ENCODE data around the gene EARS2.
"Not testable (repeated sequence)": the region's sequence is repeated elsewhere in the genome, so short reads cannot be mapped to it uniquely, and the experiment has no call there.

EARS2 gene

DNA sequence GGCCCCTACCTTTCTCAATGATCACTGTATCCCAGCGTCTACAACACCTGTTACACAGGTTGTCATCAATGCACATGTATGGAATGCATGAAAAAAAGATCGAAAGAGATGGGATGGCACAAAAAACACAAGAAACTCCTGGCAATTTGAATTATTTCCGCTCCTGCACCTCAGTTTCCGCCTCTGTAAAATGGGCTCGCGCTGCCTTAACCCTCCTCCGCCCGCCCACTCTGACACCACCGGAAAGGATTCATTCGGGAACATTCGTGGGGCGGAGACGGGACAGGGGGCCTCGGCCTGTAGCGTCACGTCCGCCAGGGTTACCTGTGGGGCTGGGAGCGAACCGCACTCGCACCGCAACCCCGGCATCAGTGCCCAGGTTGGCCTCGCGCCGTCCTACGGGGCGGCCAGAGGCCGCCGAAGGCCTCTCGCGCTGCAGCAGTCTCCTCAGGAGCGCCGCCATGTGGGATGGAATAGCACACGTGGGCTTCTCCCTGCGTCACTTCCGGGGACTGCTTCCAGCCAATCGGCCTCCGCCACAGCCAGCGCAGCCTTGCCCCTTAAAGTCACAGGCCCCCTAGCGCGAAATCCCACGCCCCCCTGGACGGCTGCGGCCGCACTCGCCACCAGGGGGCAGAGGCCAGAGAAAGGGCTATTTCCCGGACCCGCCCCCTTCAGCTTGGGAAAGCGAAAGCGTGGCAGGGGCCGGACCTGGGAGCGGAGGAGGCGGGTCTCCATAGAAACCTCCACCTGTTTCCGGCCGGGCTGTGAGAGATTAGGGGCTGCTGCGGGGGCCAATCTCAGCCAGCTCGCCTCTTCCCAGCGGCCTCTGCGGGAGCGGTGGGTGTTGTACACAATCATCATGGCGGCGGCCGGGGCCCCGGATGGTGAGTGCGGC lies at the start of gene EARS2, which contains the start of gene UBFD1:
Gene EARS2, minus strand, starts transcription at position 470 of the 898 bp plus-strand sequence. Its CDS starts 7 bp downstream, at position 463.
Gene UBFD1, plus strand, starts transcription at position 847 of the 898 bp plus-strand sequence. Its CDS starts 16 bp downstream, at position 863.
- peak; percentile 87 to 91 for DNase-seq (ENCODE audit: low read depth in 2 of 2, low spot score in 1 of 2)

DNA sequence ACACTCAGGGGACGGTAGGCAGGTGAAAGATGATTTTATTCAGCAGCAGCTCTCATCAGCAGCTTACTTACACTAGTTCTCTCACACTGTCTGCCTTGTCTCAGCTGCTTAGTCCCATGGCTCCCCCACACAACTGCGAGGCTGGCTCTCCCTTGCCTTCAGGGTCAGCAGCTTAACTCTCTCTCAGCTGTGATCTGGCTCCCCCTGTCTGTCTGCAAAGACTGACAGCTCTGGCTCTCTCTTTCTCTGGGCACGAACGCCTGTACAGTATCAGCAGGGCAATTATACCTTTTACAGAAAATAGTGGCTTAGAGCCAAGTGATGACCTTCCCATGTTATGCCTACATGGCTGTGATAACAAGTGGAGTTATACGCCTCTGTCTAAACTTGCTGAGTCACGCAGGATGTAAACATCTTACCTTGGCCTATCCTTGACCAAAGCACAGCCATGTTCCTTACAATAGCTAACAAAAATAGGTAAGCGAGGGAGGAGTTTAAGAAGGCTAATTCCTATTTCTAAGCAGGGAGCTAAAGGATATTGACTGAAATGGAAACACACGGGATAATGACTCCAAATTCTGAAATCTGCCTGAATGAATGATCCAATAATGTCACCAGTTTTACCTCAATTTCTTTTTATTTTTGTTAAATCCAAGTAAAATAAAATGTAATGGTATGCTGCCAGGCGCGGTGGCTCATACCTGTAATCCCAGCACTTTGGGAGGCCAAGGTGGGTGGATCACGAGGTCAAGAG lies 40.0 kb upstream of the EARS2 start:
- DNase-seq (ENCODE audit: low read depth in 2 of 2, low spot score in 1 of 2): no peak

DNA sequence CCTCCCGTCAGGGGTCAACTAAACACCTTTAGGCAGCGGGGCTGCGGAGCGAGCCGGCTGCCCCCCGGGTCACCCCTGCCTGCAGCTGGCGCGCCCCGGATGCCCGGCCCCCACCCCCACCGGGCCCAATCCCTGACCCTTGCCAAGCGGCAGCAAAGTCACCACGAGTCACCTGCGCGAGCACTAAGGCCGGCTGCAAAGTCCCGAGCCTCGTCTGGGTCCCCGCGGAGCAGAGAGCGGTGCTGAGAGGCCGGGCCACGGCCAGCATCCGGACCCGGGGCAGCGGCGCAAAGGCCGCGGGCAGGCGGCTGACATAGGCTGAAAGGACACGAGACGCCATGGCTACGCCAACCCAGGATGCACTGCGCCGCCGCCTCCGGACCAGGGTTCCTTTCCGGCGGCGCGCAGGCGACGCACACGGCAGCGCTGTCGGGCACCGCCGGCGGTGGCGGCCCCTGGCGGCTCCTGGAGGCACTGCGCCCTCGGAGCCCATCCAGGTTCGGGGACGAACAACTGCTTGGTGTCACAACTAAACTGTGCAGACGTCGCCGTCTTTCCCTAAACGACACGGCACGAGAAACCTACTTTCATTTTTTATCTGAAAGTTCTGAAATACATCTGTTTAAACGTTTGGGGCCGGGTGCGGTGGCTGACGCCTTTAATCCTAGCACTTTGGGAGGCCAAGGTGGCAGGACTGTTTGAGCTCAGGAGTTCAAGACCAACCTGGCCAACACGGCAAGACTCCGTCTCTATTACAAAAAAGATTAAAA lies 39.0 kb upstream of the EARS2 start, which contains the start of gene NDUFAB1:
Gene NDUFAB1, minus strand, starts transcription at position 366 of the 770 bp plus-strand sequence. Its CDS starts 26 bp downstream, at position 340.
- peak; percentile 73 to 78 for DNase-seq (ENCODE audit: low read depth in 2 of 2, low spot score in 1 of 2)

DNA sequence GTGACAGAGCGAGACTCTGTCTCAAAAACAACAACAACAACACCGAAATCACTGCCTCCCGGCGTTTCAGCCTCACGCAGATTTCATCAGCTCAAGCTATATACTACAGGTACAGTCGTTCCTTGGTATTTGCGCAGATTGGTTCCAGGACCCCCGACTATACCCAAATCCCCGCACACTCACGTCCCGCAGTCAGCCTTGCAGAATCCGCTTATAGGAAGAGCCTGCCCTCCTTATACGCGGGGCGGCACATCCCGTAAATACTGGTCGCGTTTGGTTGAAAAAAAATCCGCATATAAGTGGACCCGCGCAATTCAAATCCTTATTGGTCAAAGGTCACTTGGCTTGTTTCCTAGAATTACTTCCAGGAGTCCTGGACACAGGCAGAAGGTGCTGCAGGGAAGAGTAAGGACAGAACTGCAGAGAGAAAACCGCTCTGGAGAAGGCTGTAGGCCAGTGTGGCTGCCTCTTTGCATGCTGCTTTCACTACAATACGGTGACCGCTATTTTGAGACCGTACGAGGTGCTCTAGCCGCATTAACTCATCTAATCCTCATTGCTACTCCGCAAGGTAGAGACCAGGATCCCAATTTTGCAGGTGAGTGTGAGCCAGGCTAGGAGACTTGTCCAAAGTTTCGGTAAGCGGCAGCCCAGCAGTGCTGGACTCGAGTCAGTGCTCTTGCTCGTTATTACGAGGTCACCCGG lies 38.2 kb upstream of the EARS2 start:
- DNase-seq (ENCODE audit: low read depth in 2 of 2, low spot score in 1 of 2): no peak

DNA sequence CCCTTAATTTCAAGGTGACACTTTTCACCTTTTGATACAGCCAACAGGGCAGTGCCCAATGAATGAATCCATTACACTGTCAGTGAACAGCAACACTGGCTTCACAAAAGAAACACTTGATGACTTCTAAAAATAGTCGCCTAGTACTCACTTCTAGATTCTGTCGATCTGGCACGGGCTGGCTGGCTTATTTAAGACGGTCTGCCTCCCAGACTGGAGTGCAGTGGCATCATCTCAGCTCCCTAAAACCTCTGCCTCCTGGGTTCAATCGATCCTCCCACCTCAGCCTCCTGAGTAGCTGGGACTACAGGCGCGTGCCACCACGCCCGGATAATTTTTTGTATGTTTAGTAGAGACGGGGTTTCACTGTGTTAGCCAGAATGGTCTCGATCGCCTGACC lies 37.0 kb upstream of the EARS2 start:
- no peak for DNase-seq (ENCODE audit: low read depth in 2 of 2, low spot score in 1 of 2)

DNA sequence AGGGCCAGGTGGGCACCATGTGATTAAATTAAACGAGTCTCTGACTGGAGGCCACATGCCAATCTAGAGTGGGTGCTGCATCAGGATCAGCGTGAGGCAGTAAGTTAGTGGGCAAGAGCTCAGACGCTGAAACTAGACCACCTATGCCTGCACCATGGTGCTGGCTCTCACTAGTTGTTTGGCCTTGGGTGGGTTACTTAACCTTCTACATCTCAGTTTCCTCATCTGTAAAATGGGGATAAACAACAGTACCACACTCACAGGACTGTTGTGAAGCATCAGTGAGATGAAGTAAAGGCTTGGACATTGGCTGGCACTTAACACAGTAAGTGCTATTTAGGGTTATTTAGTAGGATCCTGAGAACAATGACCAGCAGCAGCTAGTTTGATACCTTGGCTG lies 33.0 kb upstream of the EARS2 start:
- DNase-seq (ENCODE audit: low read depth in 2 of 2, low spot score in 1 of 2): no peak

DNA sequence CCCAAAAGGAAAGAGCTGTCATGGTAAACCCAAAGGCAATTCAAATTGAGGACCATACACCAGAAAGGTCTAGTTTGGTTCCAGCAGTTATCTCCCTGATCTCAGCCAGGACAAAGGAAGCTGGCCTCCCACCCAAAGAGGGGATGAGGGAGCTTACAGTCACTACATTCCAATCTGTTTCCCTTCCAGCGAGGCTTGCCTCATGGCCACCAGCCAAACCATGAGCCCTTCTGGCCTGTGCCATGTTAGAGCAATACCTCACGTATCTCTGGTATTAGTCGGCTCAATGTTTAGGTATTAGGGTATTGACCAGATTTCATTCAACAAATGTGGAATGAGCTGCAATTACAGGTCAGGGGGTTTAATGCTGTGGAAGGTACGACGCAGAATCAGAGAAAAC lies 30.6 kb upstream of the EARS2 start:
- no peak for DNase-seq (ENCODE audit: low read depth in 2 of 2, low spot score in 1 of 2)

DNA sequence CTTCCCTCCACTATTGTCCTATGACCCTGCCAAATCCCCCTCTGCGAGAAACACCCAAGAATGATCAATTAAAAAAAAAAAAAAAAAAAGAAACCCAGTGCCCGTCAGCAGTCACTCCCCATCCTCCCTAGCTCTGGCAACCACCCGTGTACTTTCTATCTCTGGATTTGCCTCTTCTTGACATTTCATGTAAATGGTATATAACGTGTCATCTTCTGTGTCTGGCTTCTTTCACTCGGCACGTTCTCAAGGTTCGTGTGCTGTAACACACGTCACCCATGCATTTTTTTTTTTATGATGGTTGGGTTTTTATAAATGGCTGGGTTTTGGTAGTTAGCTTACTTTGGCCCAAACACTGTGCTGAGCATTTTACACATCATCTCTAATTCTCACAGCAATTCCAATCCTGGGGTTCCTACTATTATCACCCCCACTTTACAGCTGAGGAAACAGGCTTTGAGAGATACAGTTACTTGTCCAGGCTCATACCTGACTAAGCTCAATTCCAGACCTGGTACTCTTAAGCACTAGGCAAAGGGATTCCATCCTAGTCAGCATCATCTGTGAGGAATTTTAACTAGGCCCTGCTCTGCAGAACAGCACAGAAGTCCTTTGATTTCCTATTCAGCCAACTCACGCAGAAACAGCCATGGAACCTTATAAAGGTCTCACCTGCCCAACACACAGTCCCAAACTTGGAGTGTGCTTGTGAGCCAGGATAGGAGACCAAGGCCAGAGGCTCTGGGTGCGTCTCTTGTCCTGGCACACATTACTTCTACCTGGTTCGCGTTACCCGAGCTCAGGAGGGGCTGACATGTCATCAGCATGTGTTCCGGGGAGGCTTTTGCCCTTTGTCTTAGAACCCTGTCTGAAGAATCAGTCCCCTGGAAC lies 27.3 kb upstream of the EARS2 start:
- DNase-seq (ENCODE audit: low read depth in 2 of 2, low spot score in 1 of 2): no peak

DNA sequence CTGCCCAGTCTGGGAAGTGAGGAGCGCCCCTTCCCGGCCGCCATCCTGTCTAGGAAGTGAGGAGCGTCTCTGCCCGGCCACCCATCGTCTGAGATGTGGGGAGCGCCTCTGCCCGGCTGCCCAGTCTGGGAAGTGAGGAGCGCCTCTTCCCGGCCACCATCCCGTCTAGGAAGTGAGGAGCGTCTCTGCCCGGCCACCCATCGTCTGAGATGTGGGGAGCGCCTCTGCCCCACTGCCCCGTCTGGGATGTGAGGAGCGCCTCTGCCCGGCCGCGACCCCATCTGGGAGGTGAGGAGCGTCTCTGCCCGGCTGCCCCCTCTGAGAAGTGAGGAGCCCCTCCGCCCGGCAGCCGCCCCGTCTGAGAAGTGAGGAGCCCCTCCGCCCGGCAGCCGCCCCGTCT lies 26.1 kb upstream of the EARS2 start:
- not testable (repeated sequence) for DNase-seq (ENCODE audit: low read depth in 2 of 2, low spot score in 1 of 2)

DNA sequence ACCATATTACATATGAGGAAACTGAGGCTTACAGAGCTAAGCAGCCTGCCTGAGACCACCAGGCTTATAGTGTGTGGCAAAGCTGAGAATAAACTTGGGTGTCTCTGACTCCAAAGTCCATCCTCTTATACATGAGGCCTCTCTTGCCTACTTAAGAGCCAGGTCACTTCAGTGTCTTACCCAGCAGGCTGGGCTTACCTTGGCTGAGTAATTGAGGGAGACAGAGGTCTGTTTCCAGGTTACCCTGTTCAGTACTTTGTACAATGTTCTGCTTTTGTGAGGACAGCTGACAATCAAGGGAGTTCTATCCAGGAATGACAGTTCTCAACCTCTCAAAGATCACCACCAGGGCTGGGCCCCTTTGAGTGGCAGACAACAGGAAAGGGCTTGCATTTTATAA lies 24.6 kb upstream of the EARS2 start:
- DNase-seq (ENCODE audit: low read depth in 2 of 2, low spot score in 1 of 2): no peak

DNA sequence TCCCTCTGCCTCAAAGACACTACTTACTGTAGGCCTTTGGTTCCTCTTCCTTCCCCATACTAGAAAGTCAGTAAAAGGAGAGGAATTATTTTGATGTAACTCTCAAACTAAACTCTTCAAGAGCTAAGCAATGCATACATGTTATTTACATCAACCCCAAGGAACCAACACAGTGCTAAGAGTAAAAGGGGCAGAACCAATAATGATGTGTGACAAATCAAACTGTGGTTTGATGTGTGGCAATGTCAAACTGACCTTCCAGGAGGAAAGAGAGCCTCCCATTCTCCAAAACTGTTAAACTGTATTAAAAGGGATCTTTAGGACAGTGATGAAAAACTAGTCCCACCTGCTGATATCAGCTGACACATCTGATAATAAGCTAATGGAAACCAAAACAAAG lies 23.2 kb upstream of the EARS2 start:
- DNase-seq (ENCODE audit: low read depth in 2 of 2, low spot score in 1 of 2): no peak

DNA sequence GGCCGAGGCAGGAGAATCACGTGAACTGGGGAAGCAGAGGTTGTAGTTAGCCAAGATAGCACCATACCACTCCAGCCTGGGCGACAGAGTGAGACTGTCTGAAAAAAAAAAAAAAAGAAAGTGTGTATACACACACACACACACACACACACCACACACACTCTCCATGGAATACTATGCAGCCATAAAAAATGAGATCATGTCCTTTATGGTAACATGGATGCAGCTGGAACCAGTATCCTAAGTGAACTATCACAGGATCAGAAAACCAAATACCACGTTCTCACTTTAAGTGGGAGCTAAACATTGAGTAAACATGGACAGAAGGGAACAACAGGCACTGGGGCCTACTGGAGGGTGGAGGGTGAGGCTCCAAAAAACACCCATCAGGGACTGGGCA lies 22.2 kb upstream of the EARS2 start:
- DNase-seq (ENCODE audit: low read depth in 2 of 2, low spot score in 1 of 2): no peak

DNA sequence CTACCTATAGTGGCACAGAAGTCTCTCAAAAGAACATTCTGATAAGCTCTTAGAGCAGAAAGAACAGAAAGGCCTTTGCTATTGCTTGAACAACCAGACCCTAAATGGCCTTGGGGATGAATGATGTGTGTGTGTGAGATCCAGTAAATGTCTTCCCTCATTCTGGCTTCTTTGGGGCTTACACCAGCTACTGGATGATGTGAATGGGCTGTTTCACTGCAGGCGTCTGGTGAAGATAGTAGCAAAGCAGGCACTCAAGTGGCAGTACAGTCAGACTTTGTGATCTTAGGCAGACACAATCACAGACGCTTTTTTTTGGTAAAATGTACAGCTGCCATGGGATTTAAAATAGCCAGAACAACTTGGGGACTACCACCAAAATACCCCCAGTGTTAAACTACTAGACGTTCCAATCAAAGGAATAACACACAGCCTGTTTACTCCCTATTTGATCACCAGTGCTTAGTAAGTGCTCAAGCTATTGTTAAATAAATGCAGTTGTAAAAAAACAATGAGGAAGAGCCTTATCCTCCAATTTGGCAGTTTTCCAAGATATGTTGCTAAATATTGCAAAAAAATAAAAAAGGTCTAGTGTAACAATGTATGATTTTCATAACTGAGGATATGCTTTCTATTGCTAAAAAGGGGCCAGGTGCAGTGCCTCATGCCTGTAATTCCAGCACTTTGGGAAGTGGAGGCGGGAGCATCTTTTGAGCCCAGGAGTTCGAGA lies 21.1 kb upstream of the EARS2 start:
- DNase-seq (ENCODE audit: low read depth in 2 of 2, low spot score in 1 of 2): no peak

DNA sequence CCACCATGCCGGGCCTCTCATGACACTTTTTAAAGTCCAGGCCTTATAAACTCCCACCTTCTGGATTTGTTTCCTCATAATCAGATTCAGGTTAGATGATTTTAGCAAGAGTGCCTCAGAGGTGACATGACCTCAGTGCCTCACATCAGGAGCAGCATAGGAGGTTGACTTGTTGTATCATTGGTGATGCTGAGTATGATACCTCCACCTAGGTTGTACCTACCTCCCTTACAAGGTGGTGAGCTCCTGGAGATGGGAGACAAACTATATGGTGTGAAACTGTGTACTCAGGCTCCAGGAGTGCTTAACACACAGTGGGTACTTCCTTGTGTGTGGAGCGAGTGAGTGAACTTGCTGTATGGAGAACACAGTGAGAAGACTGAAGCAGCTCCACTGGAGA lies 20.3 kb upstream of the EARS2 start:
- DNase-seq (ENCODE audit: low read depth in 2 of 2, low spot score in 1 of 2): no peak

DNA sequence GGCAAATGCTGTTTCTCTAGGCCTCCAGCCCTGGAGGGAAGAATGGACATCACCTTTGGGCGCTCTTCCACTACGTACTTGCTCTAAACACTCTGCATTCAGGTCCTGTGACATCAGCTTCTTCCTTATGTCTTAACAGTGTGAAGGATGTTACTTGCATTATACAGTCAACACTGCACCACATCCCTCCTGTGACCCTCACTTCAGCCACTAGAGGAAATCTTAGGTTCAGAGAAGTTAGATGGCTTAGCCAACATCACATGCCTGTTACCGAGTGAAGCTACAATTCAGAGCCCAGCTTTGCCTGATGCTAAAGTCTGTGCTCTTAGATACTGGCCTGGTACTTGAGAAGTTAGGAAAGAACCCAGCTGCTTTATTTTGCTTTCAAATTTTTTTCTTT lies 18.7 kb upstream of the EARS2 start:
- DNase-seq (ENCODE audit: low read depth in 2 of 2, low spot score in 1 of 2): no peak

DNA sequence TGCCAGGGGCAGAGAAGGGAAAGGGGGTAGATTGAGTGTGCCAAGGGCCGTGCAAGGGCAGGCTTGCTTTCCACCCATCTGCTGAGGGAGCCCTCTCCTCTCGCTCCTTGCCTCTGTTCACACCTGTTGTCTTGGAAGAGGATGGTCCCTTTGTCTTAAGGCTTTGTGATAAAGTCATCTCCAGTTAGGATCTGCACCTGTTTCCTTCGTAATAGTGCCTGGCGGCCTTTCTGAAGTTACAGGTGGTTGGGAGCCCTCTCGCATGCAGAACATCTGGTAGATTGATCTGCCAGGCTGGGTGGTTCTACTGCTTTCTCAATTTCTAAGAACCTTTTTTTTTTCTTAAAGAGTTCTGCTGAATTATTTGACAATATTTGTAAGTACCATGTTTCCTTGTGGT lies 16.7 kb upstream of the EARS2 start:
- DNase-seq (ENCODE audit: low read depth in 2 of 2, low spot score in 1 of 2): no peak

DNA sequence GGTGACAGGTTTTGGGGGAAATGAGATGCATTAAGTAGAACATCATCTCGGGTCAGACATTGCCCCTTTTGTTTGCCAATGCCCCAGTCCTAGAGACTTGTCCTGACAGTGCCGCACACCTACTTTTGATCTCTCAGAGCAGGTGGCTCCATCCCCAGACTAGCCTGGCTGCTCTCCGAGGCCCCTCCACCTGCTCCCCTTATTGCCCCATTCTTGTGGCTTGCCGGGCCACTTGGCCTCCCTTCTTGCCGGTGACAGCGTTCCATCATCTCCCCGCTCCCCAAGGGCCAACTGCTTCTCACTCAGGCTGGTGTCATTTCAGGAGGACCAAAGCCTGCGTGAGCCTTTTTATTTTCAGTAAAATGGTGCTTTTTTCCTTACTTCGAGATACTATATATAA lies 15.2 kb upstream of the EARS2 start:
- no peak for DNase-seq (ENCODE audit: low read depth in 2 of 2, low spot score in 1 of 2)

DNA sequence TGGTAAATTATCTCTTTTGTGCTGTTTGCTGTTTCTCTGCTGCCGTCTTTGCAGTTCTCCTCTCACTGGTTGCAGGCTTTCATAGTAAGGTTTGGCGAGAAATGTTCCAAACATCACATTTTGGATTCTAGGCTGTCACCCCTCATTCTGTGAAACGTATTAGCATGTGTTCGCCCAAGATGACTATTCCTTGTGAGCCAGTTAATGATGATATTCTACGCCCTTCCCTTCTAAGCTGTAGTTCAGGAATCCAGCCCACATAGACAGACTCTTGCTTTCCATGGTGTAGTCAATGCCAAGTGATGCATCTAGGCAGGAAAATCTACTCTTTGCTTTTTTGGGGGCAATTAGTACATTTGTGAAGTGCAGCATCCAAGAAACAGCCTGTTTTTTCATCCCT lies 14.7 kb upstream of the EARS2 start:
- DNase-seq (ENCODE audit: low read depth in 2 of 2, low spot score in 1 of 2): no peak

DNA sequence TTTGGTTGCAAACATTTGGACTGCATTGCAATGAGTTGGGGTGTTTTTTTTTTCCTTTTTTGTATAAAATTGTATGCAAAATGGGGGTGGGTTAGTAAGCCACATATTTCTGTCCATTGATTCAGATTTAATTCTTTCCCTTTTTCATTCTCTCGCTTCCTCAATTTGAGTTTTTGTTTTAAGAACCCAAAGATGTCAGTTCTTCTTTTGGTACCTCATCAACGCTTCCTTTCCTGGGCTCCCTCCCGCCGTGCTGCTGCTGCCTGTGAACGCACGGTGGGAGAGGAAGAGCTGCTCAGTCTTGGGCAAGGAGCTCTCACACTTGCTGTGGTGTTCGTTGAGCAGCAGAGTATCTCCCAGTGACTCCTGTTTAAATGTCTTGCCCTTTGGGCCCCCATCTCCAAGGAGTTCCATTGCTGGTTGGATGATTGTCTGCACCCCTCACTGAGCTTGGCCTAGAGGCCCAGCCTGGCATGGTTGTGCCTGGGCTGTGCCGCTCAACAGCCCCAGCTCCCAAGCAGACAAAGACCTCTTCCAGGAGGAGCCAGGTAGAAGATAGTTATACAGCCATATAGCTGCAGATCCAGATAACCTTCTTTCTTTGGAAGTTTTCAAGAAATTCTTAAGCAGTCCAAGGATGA lies 14.0 kb upstream of the EARS2 start:
- no peak for DNase-seq (ENCODE audit: low read depth in 2 of 2, low spot score in 1 of 2)
